ENCODE measurements around the gene MYO7B. TPM values are rescaled to one million over a fixed set of nuclear protein-coding genes. Genes with fewer than 3 reads are reported as not detected.

Gene MYO7B
- total RNA-seq, 2 experiments from 2014 or later: 0.15 to 0.17 TPM

DNA sequence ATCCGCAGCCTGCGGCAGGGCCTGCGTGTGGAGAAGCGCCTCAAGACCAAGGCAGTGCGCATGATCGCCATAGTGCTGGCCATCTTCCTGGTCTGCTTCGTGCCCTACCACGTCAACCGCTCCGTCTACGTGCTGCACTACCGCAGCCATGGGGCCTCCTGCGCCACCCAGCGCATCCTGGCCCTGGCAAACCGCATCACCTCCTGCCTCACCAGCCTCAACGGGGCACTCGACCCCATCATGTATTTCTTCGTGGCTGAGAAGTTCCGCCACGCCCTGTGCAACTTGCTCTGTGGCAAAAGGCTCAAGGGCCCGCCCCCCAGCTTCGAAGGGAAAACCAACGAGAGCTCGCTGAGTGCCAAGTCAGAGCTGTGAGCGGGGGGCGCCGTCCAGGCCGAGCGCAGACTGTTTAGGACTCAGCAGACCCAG lies 115.9 kb downstream of the MYO7B start:
- ChIA-PET POLR2A (no interaction called here), CTCF (no interaction called here)

DNA sequence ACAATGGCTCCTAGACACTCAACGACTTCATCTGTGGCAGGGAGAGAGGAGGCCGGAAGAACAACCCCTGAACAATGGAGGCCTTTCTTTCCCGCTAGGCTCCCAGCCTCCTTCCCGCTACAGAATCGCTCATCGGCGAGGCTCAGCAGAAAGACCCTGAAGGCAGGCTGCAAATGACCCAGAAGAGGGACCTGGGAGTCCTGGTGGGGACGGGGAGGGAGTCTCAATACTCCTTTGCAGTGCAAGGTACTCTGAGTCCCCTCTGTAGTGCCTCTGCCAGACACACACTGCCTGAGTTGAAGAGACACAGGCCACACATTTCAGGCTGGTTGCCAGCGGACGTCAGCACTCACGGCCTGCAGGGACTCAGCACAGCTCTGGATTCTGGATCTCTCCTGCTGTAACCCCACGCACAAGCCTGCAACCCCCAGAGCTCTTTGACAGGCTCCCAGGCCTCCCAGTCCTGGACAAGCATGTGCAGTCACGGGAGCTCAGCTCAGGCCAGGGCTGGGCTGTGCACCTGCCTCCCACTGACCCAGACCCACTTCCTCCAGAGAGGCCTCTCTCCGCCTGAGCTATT lies 116.6 kb downstream of the MYO7B start:
- ChIA-PET CTCF (interaction anchor here (0.9 kb wide), 1 partner anchor 61 kb away, joined by 3 read pairs; no protein-coding TSS in a partner anchor), POLR2A (no interaction called here)

DNA sequence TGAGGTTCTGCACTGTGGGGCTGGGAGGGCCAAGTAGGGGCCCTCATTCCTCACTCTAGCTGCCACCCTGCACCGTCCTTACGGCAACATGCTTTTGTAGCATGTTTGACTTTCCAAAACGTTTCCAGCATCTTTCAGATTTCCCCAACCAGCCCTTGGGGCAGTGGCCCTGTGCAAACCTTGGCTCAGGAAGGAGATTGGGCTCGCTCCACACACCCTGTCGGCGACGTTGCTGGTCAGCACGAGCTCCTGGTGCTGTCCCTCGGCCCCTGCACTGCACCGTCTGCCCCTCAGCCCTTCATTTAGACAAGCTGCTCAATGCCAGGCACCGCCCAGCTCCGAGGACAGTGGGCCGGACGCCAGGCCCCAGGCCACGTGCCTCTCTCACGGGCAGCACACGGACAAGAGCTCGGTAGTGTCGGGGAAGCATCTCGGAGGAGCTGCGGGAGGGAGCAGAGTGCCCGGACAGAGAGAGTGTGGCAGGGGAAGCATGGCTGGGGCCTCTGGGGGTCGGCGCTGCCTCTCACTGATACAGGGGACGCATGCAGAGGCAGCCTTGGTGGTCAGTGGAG lies 117.4 kb downstream of the MYO7B start:
- CTCF ChIA-PET: interaction anchor here (0.9 kb wide), 1 partner anchor 62 kb away, joined by 3 read pairs; no protein-coding TSS in a partner anchor
- POLR2A ChIA-PET: no interaction called here

DNA sequence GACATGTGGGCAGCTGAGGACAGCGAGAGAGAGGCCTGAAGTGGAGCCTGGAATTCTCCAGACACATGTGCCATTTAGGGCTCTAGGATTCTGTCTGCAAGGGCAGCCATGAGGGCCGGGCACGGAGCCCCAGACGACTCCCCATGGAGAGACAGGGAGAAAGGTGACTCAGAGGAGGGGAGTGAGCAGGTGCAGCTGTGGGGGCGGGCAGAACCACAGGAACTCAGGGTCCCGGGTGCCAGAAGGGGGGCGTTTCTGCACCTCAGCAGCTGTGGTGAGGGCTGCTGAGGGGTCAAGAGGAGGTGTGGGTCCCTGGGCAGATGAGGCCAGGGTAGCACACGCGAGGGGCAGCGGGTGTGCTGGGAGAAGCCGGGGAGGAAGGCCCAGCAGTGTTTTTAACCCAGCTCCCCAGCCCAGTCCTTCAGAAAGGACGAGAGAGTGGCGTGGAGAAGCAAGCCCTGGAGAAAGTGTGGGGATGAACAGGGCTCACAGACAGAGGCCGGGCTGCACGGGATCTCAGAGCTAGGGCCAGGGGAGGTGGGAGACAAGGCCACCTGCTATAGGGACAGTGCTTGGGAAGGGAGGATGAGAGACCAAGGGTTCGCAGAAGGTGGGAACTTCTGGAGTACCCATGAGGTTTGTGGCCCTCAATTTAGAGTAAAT lies 118.1 kb downstream of the MYO7B start:
- ChIA-PET POLR2A (no interaction called here), CTCF (no interaction called here)

DNA sequence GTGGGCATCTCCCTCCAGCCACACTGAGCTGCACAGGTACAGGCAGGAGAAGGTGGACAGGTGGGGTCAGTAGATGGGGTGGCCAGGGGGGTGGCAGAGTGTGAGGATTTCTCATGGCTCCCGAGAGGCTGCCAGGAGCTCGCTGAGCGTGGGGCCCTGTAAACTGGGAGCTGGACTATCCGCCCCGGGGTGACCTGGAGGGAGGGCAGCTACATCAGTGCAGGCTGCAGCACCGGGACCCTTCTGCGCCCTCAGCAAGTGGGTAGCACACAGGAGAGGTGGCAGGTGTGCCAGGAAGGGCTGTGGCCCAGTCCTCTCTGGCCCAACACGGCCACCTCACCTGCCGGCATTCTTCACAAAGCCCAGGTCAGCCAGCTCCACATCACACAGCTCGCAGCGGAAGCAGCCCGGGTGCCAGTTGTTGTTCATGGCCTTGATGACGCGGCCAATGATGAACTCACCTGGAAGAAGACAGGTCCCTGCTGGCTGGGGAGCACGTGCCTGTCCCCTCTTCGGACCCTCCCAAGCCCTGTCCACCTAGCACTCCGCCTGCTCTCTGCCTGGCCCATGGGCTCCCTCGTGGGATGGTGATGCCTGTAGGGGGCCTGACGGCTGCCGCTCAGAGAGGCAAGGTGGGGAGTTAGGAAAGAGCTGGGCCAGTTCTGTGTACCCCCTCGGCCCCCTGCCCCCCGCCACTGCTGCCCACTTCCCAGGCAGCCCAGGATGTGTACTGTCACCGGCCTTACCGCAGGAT lies 118.8 kb downstream of the MYO7B start:
- CTCF ChIA-PET: no interaction called here
- POLR2A ChIA-PET: no interaction called here

DNA sequence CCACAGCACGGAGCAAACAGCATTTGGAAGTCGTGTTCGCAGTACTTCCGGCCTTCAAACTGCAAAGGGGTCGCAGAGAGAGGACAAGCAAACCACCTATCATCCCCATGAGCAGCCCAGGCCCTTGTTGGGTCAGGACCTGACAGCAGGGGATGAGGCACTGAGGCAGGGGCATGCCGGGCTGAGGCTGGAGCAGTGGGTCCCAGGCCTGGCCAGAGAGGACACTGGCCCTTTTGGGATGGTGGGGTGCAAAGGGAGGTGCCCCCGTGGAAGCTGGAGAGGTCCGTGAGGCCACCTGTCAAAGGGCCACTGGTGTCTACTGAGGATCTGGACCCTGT lies 119.3 kb downstream of the MYO7B start:
- CTCF ChIA-PET: no interaction called here
- POLR2A ChIA-PET: no interaction called here

DNA sequence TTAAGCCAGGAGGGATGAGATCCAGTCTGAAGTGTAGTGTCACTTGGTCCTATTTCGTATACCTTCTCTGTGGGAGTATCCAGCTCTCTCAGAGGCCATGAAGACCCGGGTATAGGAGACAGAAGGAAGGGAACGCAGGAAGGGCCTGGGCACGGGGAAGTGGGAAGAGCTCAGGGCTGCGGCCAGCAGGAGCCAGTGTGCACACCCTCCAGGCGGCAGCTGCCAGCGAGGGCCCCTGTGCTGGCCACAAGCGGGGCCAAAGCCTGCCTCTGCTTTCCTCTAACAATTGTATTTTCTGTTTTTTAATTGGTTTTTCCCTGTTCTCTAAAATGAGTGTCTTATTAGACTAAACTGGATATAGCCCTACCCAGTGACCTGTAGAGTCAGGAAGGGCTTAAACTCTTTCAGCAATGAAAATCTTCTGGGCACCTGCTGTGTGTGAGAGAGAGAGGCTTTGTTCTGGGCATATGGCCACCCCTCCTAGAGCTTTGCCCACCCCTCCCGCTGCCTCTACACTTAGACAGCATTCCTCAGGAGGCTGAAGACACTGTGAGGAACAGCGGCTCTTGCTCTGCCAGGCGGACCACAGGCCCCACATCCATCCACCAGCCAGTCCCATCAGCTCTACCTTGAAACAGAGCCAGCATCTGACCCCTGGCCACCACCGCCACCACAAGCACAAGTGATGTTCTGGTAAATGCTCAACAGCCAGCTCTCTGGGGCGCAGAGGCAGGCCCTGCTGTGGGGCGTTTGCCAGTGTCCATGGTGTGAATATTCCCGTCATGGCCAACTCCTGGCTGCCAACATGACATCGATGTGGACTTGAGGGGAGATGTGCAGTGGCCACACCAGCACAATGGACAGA lies 120.0 kb downstream of the MYO7B start:
- CTCF ChIA-PET: no interaction called here
- POLR2A ChIA-PET: no interaction called here

DNA sequence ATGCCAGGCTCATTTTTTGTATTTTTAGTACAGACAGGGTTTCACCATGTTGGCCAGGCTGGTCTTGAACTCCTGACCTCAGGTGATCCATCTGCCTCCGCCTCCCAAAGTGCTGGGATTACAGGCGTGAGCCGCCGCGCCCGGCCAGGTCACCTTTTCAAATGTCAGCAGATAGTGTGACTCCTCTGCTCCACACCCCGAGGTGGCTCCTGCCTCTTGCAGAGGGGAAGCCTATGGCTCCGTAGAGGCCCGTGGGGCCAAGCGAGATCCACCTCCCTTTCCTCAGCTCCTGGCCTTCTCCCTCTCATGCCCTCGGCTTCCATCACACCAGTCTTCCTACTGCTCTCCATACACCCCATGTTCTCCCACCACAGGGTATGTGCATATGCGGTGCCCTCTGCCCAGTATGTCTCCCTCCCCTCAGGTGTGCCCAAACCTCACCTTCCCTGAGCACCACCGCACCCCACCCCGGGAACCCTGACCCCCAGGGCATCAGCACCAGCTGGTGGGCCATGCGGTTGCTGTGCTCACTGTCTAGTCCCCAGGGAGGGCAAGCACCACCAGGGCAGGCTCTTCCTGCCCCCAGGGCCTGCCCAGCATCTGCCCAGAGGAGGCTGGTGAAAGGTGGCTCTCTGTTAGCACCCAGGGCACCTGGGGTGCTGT lies 121.2 kb downstream of the MYO7B start:
- ChIA-PET POLR2A (no interaction called here), CTCF (interaction anchor here (1.3 kb wide), 1 partner anchor 65 kb away, joined by 4 read pairs; no protein-coding TSS in a partner anchor)

DNA sequence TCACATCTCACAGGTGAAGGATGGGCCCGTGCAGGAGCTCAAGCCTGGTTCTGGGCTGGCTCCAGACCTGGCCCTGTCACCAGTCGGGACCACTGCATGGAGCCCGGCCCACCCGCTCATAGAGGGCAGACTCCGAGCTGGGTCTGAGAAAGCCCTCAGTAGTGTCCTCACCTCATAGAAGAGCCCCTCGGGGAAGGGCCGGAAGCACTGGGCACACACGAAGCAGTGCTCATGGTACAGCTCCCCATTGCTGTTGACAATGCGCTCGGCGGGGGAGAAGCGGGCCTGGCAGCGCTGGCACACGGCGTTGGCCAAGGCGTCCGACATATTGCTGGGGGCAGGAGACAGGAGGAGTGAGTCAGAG lies 121.7 kb downstream of the MYO7B start:
- POLR2A ChIA-PET: no interaction called here
- CTCF ChIA-PET: interaction anchor here (1.3 kb wide), 1 partner anchor 66 kb away, joined by 4 read pairs; no protein-coding TSS in a partner anchor

DNA sequence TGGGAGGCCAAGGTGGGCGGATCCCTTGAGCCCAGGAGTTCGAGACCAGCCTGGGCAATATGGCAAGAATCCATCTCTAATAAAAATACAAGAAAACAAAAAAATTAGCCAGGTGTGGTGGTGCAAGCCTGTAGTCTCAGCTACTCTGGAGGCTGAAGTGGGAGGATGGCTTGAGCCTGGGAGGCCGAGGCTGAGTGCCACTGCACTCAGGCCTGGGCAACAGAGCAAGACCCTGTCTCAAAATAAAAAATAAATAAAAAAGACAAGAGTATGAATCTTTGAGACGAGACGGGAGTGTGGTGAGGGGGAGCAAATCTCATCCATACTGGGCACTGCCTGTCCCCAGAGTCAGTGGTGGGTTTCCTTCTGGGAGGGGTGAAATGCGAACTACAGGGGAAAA lies 122.7 kb downstream of the MYO7B start:
- ChIA-PET POLR2A (no interaction called here), CTCF (no interaction called here)

DNA sequence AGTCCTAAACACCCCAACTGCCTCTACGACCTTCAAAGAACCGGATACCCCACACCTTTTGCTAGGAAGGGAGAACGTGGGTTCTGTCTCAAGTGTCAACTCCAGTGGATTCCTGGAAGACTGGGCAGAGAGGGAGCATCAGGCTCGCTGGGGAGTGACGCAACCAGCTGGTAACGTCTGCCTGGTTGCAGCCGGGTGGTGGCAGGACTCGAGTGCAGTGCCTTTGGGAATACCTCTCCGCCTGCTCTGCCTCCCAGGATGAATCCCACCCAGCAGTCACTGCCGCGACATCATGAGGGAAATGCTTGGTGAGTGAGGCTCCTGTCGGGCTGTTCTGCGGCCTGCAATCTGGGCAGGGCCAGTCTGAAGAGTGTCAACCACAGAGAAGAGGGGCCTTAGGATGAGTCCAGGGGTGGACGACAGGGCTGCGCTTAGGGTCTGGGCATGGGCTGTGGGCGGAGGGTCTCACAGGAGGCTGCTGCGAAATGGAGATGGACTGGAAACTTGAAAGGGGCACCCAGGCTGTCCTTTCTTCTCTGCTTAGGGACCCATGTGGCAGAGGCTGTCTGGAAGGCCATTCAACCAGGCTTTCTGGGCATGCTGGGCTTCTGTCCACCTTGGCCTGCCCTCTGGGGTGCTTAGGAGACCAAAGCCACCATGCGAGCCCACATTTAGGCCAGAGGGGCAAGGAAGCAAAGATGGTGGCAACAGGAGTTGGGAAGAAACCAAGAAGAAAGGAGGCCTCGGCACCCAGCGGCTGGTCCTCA lies 123.3 kb downstream of the MYO7B start:
- POLR2A ChIA-PET: no interaction called here
- CTCF ChIA-PET: no interaction called here

DNA sequence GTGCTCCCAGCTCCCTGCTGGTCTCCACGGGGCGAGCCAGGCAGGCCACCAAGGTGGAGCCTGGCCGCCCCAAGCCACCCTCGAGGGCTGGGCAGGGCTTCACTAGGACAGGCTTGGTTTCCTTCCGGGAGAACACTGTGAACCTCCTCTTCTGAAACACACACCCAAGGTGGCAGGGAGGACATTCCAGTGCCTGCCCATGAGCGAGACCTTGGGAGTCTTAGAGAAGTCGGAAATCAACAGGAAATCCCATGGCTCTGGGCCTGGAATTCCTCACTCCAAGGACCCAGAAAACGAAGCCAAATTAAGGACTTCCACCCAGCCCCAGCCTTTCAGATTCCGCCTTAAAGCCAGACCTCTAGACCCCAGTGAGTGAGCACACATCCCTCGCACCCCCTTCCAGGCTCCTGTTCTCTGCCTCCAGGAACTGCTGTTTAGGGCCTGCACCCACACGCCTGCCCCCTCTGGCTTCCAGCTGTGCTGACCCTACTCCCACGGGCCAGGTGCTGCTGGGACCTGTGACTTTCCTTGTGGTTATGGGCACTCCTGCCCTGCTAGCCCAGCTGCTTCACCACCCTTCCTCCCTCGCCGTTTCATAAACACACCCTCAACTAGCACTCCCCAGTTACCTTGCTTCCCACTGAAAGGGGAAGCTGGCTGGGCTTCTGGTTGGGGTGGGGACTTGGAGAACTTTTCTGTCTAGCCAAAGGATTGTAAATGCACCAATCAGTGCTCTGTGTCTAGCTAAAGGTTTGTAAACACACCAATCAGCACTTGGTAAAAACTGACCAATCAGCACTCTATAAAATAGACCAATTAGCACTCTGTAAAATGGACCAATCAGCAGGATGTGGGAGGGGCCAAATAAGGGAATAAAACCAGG lies 124.2 kb downstream of the MYO7B start:
- ChIA-PET CTCF (no interaction called here), POLR2A (no interaction called here)

DNA sequence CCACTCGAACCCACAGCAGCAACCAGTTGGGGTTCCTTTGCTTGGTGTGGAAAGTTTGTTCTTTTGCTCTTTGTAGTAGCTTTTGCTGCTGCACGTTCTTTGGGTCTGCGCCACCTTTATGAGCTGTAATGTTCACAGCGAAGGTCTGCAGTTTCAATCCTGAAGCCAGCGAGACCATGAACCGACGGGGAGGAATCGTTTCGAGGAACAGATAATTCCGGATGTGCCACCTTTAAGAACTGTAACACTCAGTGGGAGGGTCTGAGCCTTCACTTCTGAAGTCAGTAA lies 124.8 kb downstream of the MYO7B start:
- ChIA-PET CTCF (no interaction called here), POLR2A (no interaction called here)

DNA sequence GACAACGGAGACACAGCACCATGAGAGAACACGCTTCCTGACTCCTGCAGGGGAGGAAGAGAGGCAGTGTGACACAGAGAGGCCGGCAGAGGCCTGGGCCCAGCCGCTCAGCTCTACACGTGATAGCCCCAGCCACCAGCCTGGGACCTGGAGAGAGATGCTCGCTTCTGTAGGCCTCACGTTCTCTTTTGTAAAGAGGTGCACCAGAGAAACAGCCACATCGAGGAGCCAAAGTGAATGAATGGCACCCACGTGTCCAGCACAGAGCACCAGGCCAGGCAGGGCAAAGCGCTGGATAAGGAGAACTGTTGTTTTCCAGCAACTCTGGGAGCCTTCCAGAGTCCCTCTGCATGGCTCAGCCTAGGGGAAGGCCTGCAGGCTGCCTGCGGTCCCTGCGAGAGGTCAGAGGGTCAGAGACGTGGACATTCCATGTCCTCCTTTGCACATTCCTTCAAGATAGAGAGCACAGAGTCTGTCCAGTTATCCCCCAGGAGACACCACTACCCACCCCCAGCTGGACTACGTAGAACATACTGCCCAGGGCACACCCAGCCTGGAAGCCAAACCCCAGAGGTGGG lies 125.7 kb downstream of the MYO7B start:
- ChIA-PET POLR2A (no interaction called here), CTCF (no interaction called here)

DNA sequence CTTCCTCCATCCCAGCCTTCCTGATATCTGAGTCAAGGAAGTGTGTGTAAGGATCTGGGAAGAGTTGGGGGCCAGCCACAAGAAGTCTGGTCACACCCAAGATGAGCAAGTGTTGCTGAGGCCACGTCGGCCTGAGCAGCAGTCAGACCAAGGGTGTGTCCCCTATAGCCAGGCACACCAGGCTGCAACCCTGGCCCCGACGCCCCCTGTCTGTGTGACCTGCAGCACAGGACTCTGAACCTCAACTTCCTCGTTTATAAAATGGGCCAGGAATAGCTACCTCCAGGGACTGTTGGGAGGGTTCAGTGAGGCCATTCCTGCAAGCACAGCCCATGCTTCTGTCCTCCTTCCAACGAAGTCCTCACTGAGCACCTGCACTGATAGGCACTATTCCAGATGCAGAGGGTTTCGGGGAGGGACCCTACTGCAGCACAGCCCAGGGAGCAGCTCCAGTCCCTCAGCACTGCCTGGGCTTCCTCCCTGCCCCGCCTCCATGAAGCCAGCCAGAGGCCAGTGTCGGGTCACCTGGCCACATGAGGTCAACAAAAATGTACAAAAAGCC lies 126.5 kb downstream of the MYO7B start:
- ChIA-PET CTCF (interaction anchor here (1.0 kb wide), 1 partner anchor 71 kb away, joined by 3 read pairs; no protein-coding TSS in a partner anchor), POLR2A (no interaction called here)

DNA sequence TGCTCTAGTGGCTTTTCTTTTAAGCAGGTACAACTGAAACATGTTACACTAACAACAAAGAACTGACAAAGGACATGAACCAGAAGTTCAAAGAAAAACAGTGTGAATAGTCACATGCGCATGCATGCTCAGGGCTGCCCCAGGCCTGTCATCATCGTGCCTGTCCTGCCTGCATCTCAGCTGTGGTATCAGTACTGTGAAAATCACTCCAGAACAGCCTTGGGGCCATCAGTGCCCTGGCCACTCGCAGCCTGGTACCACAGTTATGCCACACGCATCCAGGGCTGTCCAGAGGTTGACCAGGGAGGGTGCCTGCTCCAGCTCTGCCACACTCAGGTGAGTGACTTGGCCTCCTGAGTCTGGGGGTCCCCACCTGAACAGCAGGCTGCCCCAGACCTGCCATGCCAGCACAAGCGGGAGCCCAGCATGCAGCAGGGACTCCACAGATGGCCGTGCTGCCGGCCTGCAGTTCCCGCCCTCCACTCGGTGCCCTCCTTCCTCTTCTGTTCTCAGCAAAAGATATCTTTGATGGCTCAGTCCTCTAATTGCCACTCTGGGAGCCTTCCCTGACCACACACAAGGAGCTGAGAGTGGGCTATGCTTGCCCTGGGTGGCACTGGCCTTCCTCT lies 127.6 kb downstream of the MYO7B start:
- ChIA-PET CTCF (interaction anchor here (1.0 kb wide), 1 partner anchor 72 kb away, joined by 3 read pairs; no protein-coding TSS in a partner anchor), POLR2A (no interaction called here)

DNA sequence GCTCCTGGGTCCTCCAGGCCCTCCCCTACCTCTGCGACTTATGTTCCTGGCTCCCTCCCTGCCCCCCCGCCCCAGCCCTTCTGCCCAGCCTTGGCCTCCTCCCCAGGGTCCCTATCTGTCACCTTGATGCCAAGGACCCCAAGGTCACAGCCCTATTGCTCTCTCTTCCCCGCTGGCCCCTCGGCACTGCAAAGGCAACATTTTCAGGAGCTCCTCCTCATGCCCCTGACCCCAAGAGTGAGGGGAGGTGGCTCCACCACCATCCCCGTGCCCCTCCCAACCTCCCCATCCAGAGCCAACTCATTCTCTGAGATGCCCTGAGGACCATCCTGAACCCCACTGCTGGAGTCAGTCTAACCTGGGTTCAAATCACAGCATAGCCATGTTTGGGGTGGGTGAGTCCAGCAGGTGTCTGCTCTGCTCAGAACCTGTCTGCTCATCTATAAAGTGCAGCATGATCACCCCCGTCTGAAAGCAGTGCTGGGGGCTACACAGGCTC lies 128.1 kb downstream of the MYO7B start:
- ChIA-PET POLR2A (no interaction called here), CTCF (interaction anchor here (0.6 kb wide), 1 partner anchor 14 kb away, joined by 4 read pairs; no protein-coding TSS in a partner anchor)
